Activated naive CD4-positive, alpha-beta T cell treated with Interleukin-2 at 50 U/mL for 16 hours (primary cell): Measurements from ENCODE around the gene SGCD.

ENCODE experiments used
- DNase-seq: peaks from one replicate; pipeline ENCODE4 v3.0.0-alpha.2; 2020

SGCD gene

DNA sequence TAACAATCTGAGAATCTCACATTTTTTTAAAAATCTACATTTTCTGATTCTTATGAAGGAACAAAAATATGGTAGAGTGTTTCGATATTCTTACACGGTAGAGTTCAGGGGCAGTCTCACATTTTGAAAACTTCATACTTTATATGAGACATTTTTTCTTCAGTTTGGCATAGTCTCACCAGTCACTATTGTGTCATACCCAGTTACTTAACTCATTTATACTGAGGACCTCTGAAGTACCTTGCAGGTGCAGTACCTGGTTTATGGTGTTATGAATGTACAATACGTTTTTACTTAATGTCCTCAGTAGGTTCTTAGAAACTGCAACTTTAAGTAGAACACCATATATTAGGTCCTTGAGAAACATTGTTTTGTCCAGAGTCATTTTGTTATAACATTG is 196.6 kb downstream of the SGCD start:
- DNase-seq: no peak

DNA sequence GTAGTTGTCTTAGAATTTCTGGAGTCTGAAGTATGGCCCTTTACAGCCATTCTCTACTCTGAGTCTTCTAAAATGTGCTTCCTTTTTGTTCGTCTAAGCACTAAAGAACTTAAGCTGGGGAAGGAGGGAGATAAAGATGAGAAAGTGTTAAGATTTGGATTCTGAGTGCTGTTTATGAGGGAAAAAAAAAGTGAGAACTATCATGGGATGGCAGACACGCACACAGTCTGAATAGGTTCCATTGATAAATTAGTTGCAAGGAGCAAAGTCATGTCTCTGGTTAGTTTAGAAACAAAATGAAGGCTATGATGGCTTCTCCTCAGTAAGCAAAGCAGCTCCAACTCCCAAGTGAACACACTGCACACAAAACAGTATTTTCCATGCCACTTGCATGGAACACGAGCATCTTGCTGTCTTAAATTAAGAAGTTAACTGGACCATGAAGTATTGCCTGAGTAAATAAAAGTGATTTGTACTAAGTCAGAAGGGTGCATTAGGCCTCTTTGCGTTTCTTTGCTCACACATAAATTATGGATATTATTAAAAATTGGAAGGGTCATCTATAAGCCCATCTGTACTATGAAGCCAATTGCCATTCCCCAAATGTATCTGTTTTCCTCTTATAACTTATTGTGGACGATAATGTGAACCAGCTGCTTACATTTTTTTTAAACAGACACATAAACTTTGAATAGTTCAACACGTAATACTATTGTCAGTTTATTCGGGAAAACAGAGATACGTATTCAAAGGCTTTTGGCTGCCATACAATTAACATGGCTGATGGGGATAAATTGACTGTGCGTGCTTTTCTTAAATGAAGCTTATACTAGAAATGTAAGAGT is 199.3 kb downstream of the SGCD start:
- DNase-seq: no peak

- no peak for DNase-seq
Observed at GRCh38 chr5:156527611-156528010, 200.6 kb downstream of the SGCD start.

- no peak for DNase-seq
Observed at GRCh38 chr5:156528673-156529072, 201.7 kb downstream of the SGCD start.

DNA sequence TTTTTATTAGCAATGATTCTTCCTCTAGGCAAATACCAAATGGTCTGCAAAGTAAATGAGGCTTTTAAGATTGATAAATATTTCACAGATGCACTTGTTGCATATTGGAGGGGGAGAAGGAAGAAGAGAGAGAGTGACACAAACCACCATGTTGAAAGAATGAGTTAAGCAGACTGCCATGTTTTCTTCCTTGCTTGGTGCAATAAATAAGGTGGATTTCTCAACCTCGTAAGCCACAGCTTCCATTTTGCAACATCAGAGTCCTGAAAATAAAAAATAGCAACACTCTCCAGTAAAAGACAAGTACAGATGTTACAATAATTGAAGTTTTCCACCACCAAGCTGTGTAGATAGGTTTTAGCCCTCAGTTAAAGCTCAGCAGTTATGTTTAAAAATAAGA is 202.9 kb downstream of the SGCD start:
- DNase-seq: no peak

DNA sequence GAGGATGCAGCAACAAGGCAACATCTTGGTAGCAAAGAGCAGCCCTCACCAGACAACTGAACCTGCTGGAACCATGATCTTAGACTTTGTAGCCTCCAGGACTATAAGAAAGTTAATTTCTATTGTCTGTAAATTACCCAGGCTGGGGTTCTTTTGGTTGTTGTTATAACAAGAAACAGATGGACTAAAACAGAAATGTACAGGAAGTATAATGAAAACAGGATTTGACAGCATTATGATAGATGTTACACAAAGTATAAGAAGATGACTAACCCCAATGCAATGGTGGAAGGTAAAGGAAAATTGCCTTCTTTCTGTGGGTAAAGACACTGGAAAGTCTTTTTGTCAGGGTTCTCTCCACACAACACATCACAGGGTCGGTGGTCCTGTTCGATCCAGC is 204.2 kb downstream of the SGCD start:
- no peak for DNase-seq

DNA sequence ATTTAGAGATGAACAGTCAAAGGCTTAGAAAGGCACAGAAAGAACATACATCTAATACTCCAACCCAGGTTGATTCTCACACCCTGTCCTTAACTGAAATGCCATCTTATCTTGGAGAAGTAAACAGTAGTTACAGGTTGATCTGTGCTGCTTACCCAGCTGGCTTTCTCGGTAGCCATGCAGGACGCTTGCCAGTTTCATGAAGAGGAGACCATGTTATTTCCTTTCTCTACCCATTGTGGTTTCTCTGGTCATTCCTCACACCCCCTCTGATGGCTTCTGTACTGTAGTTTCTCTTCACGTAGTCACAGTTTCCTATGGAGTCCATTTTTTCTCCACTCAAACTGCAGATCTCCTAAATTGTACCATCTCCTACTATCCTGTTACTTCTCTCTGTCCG is 206.0 kb downstream of the SGCD start:
- DNase-seq: no peak

DNA sequence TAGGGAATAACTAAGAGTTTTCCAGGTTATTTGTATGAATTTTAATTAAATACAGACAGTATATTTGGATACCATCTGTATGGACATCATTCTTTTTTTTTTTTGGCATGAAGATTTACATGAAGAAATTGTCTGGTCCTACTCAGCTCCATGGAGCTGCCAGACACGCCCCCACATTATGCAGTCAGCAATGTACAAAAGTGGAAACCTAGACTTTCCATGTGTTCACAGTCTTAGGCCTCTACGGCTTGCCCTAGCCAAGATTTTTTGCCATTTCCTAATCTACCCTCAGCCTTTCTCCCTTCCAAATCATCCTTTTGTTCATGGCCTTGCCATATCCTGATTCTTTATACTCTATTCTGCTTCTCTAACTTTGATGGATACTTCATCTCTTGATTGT is 207.1 kb downstream of the SGCD start:
- no peak for DNase-seq

DNA sequence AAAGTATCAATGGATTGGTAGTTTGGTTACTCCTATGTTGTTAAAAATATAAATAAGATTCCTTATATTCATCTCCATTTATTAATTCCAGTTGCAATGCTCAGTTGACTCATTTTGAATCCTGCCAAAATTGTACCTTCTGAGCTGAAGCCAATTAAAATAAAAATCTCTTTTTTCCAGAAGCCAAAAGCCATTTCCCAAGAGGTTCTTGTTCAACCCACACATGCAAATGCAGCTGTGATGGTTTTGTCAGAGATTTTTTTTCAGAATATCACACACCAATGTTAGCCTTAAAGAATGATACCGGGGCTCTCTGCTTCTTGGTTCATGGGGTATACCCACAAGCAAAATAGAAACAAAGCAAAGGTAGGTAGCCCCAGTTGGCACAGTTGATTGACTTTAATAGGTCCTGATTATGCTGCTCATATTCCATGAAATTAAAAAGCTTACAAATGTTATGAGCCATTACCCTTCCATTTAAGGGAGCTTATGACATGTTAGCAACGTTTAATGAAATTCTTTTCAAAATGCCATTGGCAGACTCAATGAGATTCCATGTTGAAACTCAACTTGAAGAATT is 208.0 kb downstream of the SGCD start:
- no peak for DNase-seq

- no peak for DNase-seq
Observed at GRCh38 chr5:156540491-156540890, 213.5 kb downstream of the SGCD start.

DNA sequence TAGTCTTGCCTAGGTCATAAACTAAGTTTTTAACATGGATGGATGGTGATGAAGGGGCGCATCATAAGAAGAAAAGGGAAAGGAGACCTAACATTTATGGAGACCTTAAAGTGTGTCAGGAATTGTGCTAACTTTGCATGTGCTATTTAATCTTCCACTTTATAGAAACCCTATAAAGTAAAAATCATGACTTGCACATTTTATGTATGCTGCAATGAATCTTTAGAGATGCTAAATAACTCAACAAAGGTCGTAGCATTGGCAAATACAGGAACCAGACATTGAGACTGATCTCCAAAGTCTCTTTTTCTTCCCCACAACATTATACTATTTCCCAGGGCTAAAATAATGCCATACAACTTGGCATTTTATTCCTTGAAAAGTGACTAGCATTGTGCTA is 214.6 kb downstream of the SGCD start:
- no peak for DNase-seq

- DNase-seq: no peak
Observed at GRCh38 chr5:156543348-156544145, 216.6 kb downstream of the SGCD start.

DNA sequence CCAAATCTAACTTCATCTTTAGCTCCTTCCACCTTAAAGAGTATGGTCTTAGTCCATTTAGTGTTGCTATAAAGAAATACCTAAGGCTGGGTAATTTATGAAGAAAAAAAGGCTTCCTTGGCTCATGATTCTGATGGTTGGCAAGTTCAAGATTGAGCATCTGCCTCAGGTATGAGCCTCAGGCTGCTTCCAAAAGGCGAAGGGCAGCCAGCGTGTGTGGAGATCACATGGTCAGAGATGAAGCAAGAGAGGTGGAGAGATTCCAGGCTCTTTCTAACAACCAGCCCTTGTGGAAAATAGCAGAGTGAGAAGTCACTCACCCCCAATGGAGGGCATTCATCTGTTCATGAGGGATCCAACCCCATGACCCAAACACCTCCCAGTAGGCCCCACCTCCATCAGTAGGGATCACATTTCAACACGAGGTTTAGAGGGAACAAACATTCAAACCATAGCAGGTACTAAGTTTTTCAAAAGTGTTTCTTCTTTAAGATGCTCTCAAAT is 225.9 kb downstream of the SGCD start:
- DNase-seq: no peak

GRCh38 chr5:156556666-156557406 is 229.9 kb downstream of the SGCD start:
- no peak for DNase-seq

- DNase-seq: no peak
Observed at GRCh38 chr5:156560002-156560401, 233.0 kb downstream of the SGCD start.

GRCh38 chr5:156561651-156562050 is 234.7 kb downstream of the SGCD start:
- no peak for DNase-seq

DNA sequence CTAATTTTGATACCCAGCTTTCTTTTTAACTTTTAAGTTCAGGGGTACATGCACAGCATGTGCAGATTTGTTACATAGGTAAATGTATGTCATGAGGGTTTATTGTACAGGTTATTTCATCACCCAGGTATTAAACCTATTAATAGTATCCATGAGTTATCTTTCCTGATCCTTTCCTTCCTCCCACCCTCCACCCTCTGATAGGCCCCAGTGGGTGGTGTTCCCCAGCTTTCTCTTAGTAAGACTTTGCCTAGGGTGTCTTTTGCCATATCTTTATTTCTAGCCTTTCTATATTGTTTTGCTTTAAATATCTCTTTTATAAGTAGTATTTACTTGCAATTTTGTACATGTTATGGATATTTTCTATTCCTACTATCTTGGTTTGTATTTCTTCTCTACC is 243.7 kb downstream of the SGCD start:
- no peak for DNase-seq

- DNase-seq: no peak
Observed at GRCh38 chr5:156581725-156582124, 254.8 kb downstream of the SGCD start.

DNA sequence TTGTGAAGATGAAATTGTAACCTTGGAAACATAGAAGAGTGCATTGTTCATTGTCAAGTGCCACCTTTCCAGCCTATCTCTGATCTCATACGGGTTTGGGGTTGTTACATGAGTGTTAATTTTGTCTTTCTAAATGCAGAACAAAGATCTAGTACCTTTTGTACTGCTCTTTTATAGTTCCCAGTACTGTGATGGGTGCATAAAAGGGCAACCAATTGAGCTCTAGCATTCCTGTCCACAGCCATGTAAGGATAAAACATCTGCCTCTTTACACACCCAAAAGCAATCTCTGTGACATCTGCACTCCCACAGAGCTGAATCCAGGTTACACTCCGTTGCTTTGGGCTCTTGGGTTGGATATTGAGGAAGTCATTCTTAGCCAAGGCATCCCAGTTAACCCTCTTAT is 255.2 kb downstream of the SGCD start:
- no peak for DNase-seq

DNA sequence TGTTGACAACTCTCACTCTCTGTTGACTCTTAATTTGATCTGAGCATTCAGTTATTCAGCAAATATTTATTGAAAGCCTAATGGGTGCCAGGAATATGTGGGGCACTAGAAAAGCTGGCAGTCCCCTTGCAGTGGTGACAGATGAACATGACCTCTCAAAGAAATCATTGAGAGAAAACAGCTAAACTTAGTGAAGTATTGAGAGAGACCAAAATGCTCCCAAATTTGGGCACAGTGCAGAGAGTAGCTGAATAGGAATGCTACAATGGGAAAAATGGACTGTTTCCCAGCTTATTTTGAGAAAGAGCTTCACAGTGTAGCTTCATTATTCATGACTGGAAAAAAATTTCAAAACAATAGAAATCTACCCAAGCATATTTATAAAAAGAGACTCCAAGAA is 257.9 kb downstream of the SGCD start:
- DNase-seq: no peak

DNA sequence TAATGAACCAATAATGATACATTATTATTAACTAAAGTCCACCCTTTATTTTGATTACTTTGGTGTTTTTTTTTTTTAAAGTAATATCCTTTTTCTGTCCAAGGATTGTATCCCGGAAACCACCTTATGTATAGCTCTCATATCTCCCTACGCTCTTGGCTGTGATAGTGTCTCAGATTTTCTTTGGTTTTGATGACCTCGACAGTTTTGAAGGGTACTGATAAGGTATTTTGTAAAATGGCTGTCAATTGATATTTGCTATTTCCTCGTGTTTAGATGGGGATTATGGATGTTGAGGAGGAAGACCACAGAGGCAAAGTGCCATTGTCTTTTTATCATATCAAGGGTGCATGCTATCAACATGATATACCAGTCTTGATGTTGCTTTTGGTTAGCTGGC is 259.0 kb downstream of the SGCD start:
- no peak for DNase-seq

- DNase-seq: no peak
Observed at GRCh38 chr5:156587012-156587411, 260.0 kb downstream of the SGCD start.

DNA sequence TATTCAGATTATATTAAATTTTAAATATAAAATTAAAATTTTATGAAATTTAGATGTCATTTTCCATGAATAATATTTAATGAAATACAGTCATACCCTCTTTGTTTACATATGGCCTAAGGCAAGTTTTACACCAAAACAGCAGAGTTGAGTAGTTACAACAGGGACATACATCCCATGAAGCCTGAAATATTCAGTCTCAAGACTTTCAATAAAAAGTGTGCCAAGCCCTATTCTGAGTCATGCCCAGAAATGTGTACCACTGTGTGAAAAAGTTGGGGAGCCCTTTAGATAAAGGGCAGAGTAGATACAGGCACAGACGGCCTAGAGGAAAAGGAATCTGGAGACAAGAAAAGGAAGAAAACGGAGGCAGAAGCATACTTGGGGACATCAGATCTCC is 261.3 kb downstream of the SGCD start:
- DNase-seq: no peak
